GM21381 (cell line): ENCODE measurements around the gene PLK4.
"Not testable (repeated sequence)": the region's sequence is repeated elsewhere in the genome, so short reads cannot be mapped to it uniquely, and the experiment has no call there.

ENCODE experiments used
- ATAC-seq: cut with Tn5 transposase; IDR thresholded peaks from one replicate; pipeline ENCODE4 v1.9.1; 2021; ENCODE audit warnings: mild to moderate bottlenecking, moderate library complexity; ENCODE audit not compliant: unreplicated experiment

The PLK4 gene

DNA sequence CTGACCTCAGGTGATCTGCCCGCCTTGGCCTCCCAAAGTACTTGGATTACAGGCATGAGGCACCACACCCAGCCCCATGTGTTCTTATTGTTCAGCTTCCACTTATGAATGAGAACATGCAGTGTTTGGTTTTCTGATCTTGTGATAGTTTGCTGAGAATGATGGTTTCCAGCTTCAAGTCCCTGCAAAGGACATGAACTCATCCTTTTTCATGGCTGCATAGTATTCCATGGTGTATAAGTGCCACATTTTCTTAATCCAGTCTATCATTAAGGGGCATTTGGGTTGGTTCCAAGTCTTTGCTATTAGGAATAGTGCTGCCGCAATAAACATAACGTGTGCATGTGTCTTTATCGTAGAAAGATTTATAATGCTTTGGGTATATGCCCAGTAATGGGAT is 19.0 kb downstream of the PLK4 start:
- not testable (repeated sequence) for ATAC-seq

DNA sequence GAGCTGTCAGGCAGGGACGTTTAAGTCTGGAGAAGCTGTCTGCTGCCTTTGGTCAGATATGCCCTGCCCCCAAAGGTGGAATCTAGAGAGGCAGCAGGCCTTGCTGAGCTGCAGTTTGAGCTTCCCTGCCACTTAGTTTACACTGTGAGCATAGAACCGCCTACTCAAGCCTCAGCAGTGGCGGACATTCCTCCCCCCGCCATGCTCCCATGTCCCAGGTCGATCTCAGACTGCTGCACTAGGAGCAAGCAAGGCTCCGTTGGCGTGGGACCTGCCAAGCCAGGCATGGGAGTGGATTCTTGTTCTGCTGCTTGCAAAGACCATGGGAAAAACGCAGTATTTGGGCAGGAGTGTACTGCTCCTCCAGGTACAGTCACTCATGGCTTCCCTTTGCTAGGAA is 24.3 kb downstream of the PLK4 start:
- no peak for ATAC-seq

DNA sequence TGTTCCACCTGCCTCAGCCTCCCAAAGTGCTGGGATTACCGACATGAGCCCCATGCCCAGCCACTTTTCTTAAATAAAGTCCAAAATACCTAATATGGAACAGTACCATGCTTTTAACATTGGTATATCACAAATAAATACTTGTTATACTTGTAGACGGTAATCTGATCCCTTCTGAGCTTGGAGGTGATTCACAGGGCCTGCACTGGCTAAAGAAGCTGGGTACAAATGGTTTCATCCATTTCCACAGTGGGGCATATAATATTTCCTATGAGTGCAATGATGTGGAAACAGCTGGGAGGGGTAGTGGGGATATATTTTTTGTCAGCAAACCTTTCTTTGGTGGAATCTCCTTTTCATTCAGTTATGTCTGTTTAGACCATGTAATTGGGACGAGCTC is 35.8 kb downstream of the PLK4 start:
- ATAC-seq: no peak

DNA sequence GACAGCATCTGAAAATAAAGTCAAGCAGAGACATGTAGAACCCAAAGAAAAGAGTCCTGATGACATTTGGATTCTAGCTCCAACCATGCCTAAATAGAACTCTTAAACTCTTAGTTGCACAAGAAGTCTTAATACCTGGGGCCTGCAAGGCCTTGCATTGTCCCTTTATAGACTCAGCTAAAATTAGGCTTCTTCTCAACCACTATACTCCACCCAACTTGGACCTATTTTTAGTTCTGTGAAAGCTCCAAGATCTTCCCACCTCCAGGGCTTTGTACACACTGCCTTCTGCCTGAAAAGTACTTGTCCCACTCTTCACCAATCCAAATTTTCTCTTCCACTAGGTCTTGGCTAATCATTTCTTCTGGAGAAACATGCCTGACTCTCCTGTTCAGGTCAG is 36.5 kb downstream of the PLK4 start:
- no peak for ATAC-seq

DNA sequence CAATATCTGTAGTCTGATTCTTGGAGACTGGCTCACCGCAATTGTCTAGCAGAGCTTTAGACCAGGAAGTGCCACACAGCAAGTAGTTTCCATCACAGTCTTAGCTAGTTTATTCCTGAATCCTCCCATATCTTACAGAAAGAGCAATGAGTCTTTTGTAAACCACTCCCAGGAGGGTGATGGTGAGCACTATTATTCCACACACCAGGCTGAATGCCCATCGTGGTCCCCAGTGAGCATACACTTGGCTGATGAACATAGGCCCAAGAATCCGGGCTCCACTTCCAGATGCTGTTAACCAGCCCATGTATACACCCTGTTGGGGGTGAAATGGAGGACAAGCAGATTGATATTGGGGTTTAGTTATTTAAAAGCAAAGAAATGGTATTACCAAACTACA is 39.8 kb downstream of the PLK4 start:
- no peak for ATAC-seq

DNA sequence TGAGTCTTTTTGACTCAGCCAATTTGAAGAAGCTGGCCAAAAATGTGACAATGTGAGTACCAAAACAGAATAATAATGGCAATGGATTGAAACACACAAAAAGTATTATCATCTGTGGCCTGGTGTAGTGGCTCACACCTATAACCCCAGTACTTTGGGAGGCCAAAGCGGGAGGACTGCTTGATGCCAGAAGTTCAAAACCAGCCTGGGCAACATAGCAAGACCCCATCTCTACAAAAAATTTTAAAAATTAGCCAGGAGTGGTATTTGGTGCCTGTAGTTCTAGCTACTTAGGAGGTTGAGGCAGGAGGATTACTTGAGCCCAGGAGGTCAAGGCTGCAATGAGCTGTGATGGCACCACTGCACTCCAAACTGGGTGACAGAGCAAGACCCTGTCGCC is 41.5 kb downstream of the PLK4 start:
- no peak for ATAC-seq

DNA sequence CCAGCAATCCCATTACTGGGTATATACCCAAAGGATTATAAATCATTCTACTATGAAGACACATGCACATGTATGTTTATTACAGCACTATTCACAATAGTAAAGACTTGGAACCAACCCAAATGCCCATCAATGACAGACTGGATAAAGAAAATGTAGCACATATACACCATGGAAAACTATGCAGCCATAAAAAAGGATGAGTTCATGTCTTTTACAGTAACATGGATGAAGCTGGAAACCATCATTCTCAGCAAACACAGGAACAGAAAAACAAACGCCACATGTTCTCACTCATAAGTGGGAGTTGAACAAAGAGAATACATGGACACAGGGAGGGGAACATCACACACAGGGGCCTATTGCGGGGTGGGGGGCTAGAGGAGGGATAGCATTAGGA is 45.0 kb downstream of the PLK4 start:
- ATAC-seq: not testable (repeated sequence)

DNA sequence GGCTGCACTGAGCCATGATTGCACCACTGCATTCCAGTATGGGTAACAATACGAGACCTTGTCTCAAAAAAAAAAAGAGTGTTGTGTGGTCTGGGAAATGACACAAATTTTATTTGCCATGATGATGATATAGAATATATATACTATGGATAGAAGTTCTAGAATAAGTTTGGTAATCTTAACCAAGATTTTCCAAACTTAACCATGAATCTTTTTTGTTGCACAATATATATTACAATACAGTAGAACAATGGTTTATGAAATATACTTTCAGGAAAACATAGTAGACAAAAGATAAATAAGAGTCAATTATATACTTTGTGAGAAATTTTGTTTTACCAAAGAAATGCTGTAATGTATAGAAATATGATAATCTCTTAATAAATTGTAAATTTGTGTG is 49.5 kb downstream of the PLK4 start:
- ATAC-seq: no peak

DNA sequence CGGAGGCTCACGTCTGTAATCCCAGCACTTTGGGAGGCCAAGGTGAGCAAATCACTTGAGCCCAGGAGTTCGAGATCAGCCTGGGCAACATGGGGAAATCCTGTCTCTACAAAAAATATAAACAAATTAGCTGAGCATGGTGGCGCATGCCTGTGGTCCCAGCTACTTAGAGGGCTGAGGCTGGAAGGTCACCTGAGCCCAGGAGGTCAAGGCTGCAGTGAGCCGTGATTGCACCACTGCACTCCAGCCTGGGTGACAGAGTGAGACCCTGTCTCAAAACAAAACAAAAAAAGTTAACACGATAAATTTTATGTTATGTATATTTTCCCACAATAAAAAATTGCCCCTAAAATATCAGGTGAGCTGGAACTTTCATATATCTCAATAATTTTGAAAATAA is 51.1 kb downstream of the PLK4 start:
- not testable (repeated sequence) for ATAC-seq

DNA sequence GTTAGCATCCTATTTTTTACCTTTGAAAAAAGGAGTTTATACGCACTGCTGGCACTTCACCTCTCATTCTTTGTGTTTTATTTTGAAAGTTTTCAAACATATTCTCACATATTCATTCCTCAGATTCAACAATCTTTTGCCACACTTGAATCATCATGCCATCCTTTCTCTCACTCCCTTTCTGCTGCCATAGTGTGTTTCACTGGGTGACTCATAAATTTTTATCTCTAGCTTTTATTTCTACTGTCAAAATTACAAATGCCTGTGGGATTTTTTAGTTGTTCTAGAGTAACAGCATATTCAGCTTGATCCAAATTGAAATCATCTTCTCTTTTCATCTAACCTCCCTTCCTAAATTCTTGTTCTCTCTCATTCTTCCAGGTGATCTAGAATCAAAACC is 56.3 kb downstream of the PLK4 start:
- ATAC-seq: no peak
